IMR-90 (cell line): Measurements from ENCODE around the gene RFPL1. TPM values are rescaled to one million over a fixed set of nuclear protein-coding genes. Genes with fewer than 3 reads are reported as not detected.

Experiments
- ATAC-seq: fragments of 200-7000 bp; cut with Tn5 transposase; 2 replicates; pipeline ENCODE4 v1.9.1; 2020; ENCODE audit warnings: low read depth, mild to moderate bottlenecking, moderate library complexity
- BruUV-seq: library from RNA; stranded (reverse); fragments of 400-500 nt; replicated peaks from 2 replicates; lab custom pipeline; 2021; lab: Mats Ljungman, UMichigan
- CTCF ChIA-PET: fragments of 300-600 bp; formaldehyde crosslinking; extraction: SDS; loops from one replicate; lab custom pipeline; 2021; ENCODE audit warnings: antibody characterized with exemption; lab: Yijun Ruan, JAX
- POLR2A ChIA-PET: fragments of 300-600 bp; sonication (Branson Sonifier 250); formaldehyde crosslinking; loops from one replicate; lab custom pipeline; 2022; ENCODE audit warnings: antibody characterized with exemption; ENCODE audit not compliant: unreplicated experiment; lab: Charles Lee
- DNase-seq: peaks from one replicate; pipeline ENCODE4 v3.0.0; 2013
- H2AFZ ChIP-seq: replicated peaks from 2 replicates; pipeline ENCODE3; 2013; ENCODE audit warnings: low read length, mild to moderate bottlenecking; ENCODE audit not compliant: poor library complexity
- H2AK5ac ChIP-seq: 2 replicates; pipeline ENCODE4 v1.6.1; 2013; ENCODE audit warnings: low read depth, low read length, inconsistent platforms
- H2AK9ac ChIP-seq: replicated peaks from 2 replicates; pipeline ENCODE3; 2013; ENCODE audit warnings: mild to moderate bottlenecking, low read depth, low read length, moderate library complexity; ENCODE audit not compliant: poor library complexity
- H2BK120ac ChIP-seq: 2 replicates; pipeline ENCODE4 v1.6.1; 2013; ENCODE audit warnings: low read depth, low read length, inconsistent platforms
- H2BK15ac ChIP-seq: 3 replicates; pipeline ENCODE4 v1.6.1; 2013; ENCODE audit warnings: low read depth, low read length, inconsistent platforms
- H2BK20ac ChIP-seq: 2 replicates; pipeline ENCODE4 v1.6.1; 2013; ENCODE audit warnings: low read depth, mild to moderate bottlenecking, inconsistent platforms, low read length, moderate library complexity
- H2BK5ac ChIP-seq: 2 replicates; pipeline ENCODE4 v1.6.1; 2013; ENCODE audit warnings: mild to moderate bottlenecking, low read depth, low read length, inconsistent platforms; ENCODE audit not compliant: poor library complexity, severe bottlenecking
- H3K14ac ChIP-seq: replicated peaks from 2 replicates; pipeline ENCODE4 v1.6.1; 2013; ENCODE audit warnings: low read depth, low read length, inconsistent platforms
- H3K18ac ChIP-seq: 2 replicates; pipeline ENCODE4 v1.6.1; 2013; ENCODE audit warnings: low read depth, low read length, control low read depth
- H3K23ac ChIP-seq: 2 replicates; pipeline ENCODE4 v1.6.1; 2013; ENCODE audit warnings: low read depth, low read length, inconsistent platforms
- H3K27ac ChIP-seq: 2 replicates; pipeline ENCODE4 v1.5.1; 2013; ENCODE audit warnings: mild to moderate bottlenecking, control low read depth, low read length; ENCODE audit not compliant: insufficient read depth
- H3K27me3 ChIP-seq: 2 replicates; pipeline ENCODE4 v1.6.1; 2013; ENCODE audit warnings: low read length; ENCODE audit not compliant: control insufficient read depth, insufficient read depth
- H3K36me3 ChIP-seq: 2 replicates; pipeline ENCODE4 v1.6.1; 2013; ENCODE audit warnings: low read length, mixed read lengths; ENCODE audit not compliant: control insufficient read depth, insufficient read depth
- H3K4ac ChIP-seq: 2 replicates; pipeline ENCODE4 v1.6.1; 2013; ENCODE audit warnings: low read depth, low read length, inconsistent platforms
- H3K4me1 ChIP-seq: 2 replicates; pipeline ENCODE4 v1.6.1; 2013; ENCODE audit warnings: low read length, mixed read lengths; ENCODE audit not compliant: control insufficient read depth, insufficient read depth
- H3K4me2 ChIP-seq: 2 replicates; pipeline ENCODE4 v1.6.1; 2013; ENCODE audit warnings: low read depth, mild to moderate bottlenecking, control low read depth, low read length, moderate library complexity
- H3K4me3 ChIP-seq: 2 replicates; pipeline ENCODE4 v1.5.1; 2013; ENCODE audit warnings: low read depth, mild to moderate bottlenecking, control low read depth, low read length, moderate library complexity; ENCODE audit not compliant: insufficient read depth
- H3K56ac ChIP-seq: 2 replicates; pipeline ENCODE4 v1.6.1; 2013; ENCODE audit warnings: low read length, inconsistent platforms; ENCODE audit not compliant: insufficient read depth; ENCODE audit errors: extremely low read depth
- H3K79me1 ChIP-seq, 2 experiments: 2 replicates each; pipeline ENCODE4 v1.6.1; 2013; ENCODE audit warnings: low read length in 2 of 2, inconsistent platforms in 1 of 2, low read depth in 1 of 2
- H3K9ac ChIP-seq: 2 replicates; pipeline ENCODE4 v1.6.1; 2013; ENCODE audit warnings: low read depth, low read length, control low read depth
- H3K9me1 ChIP-seq: 2 replicates; pipeline ENCODE4 v1.6.1; 2013; ENCODE audit warnings: low read length, inconsistent platforms; ENCODE audit not compliant: insufficient read depth
- H3K9me3 ChIP-seq: 2 replicates; pipeline ENCODE4 v1.6.1; 2013; ENCODE audit warnings: low read length; ENCODE audit not compliant: control insufficient read depth, insufficient read depth
- H4K20me1 ChIP-seq: 2 replicates; pipeline ENCODE4 v1.6.1; 2013; ENCODE audit warnings: low read length, inconsistent platforms; ENCODE audit not compliant: insufficient read depth
- H4K5ac ChIP-seq: 2 replicates; pipeline ENCODE4 v1.6.1; 2013; ENCODE audit warnings: mild to moderate bottlenecking, low read depth, low read length, control low read depth
- H4K8ac ChIP-seq, 2 experiments: 2 replicates each; pipeline ENCODE4 v1.6.1; 2013; ENCODE audit warnings: low read depth in 2 of 2, low read length in 2 of 2, control low read depth in 1 of 2, inconsistent platforms in 1 of 2
- H4K91ac ChIP-seq: 2 replicates; pipeline ENCODE4 v1.6.1; 2013; ENCODE audit warnings: low read depth, low read length, inconsistent platforms; ENCODE audit not compliant: insufficient read depth
- BHLHE40 ChIP-seq: fragments of 150-350 bp; IDR thresholded peaks from 2 replicates; pipeline ENCODE4 v1.6.1; 2016; ENCODE audit warnings: mild to moderate bottlenecking, low read depth, low read length
- CEBPB ChIP-seq: IDR thresholded peaks from 2 replicates; pipeline ENCODE4 v1.6.1; 2012; ENCODE audit warnings: low read depth, low read length, improper control_type of control experiment
- CHD1 ChIP-seq: IDR thresholded peaks from 2 replicates; pipeline ENCODE4 v1.6.1; 2012; ENCODE audit warnings: low read depth, low read length, improper control_type of control experiment
- CTCF ChIP-seq: conservative IDR thresholded peaks from 2 replicates; pipeline ENCODE4 v1.5.1; 2012; ENCODE audit warnings: mild to moderate bottlenecking, low read depth, low read length, improper control_type of control experiment
- ELK1 ChIP-seq: fragments of 150-350 bp; IDR thresholded peaks from 2 replicates; pipeline ENCODE4 v1.6.1; 2016; ENCODE audit warnings: low read depth, mild to moderate bottlenecking, low read length, moderate library complexity, borderline replicate concordance
- FOS ChIP-seq: fragments of 150-350 bp; IDR thresholded peaks from 2 replicates; pipeline ENCODE4 v1.6.1; 2016; ENCODE audit warnings: low read depth, low read length
- MAFK ChIP-seq: IDR thresholded peaks from 2 replicates; pipeline ENCODE4 v1.6.1; 2012; ENCODE audit warnings: low read depth, low read length, improper control_type of control experiment
- MAZ ChIP-seq: IDR thresholded peaks from 2 replicates; pipeline ENCODE4 v1.6.1; 2012; ENCODE audit warnings: low read depth, mild to moderate bottlenecking, low read length, improper control_type of control experiment, moderate library complexity, borderline replicate concordance
- MXI1 ChIP-seq: IDR thresholded peaks from 2 replicates; pipeline ENCODE4 v1.6.1; 2012; ENCODE audit warnings: low read depth, mild to moderate bottlenecking, low read length, moderate library complexity, borderline replicate concordance
- NFE2L2 ChIP-seq: fragments of 150-350 bp; IDR thresholded peaks from 2 replicates; pipeline ENCODE4 v1.6.1; 2016; ENCODE audit warnings: low read depth, mild to moderate bottlenecking, low read length
- POLR2A ChIP-seq: IDR thresholded peaks from 2 replicates; pipeline ENCODE4 v1.6.1; 2012; ENCODE audit warnings: mild to moderate bottlenecking, low read depth, low read length
- RAD21 ChIP-seq: IDR thresholded peaks from 2 replicates; pipeline ENCODE4 v1.6.1; 2012; ENCODE audit warnings: low read length, improper control_type of control experiment
- RCOR1 ChIP-seq: IDR thresholded peaks from 2 replicates; pipeline ENCODE4 v1.6.1; 2012; ENCODE audit warnings: mild to moderate bottlenecking, low read length, improper control_type of control experiment; ENCODE audit not compliant: insufficient replicate concordance
- RFX5 ChIP-seq: IDR thresholded peaks from 2 replicates; pipeline ENCODE4 v1.8.0; 2012; ENCODE audit warnings: low read depth, mild to moderate bottlenecking, low read length, moderate library complexity
- SMC3 ChIP-seq: fragments of 150-350 bp; IDR thresholded peaks from 2 replicates; pipeline ENCODE4 v1.6.1; 2016; ENCODE audit warnings: low read depth, mild to moderate bottlenecking, antibody characterized with exemption, low read length, moderate library complexity
- USF2 ChIP-seq: fragments of 150-350 bp; IDR thresholded peaks from 2 replicates; pipeline ENCODE4 v1.6.1; 2017; ENCODE audit warnings: mild to moderate bottlenecking, antibody characterized with exemption, low read length, low read depth
- WGBS, 2 experiments: methylation state at CpG; one replicate each; pipeline versions ENCODE4 v1.1.5 to v1.1.7; 2013; ENCODE audit warnings: missing lambda C conversion rate in 2 of 2; ENCODE audit not compliant: insufficient read length in 1 of 2; ENCODE audit errors: extremely low coverage in 2 of 2; 5-methylcytosine and 5-hydroxymethylcytosine counted together
- dilution Hi-C: fragments of 300-500 bp; cut with HindIII; formaldehyde crosslinking; loops from one replicate; pipeline ENCODE4 v1.14.3; 2018; ENCODE audit warnings: low sequenced_read_pairs; ENCODE audit not compliant: unreplicated experiment
- in situ Hi-C: fragments of 300-500 bp; cut with MboI; formaldehyde crosslinking; loops from 3 replicates; pipeline ENCODE4 v1.14.3; 2019; ENCODE audit warnings: low sequenced_read_pairs, inconsistent platforms, mixed read lengths
- intact Hi-C: fragments of 100-400 bp; cut with micrococcal nuclease; formaldehyde crosslinking; loops from 2 replicates; pipeline ENCODE4 v1.10.0; 2022
- polyA plus RNA-seq, 3 experiments: library from polyadenylated mRNA; depleted of rRNA; stranded (reverse); fragments of >200 nt; gene quantifications; 2 replicates each; pipeline ENCODE4 v1.2.3, GENCODE V29; 2012; ENCODE audit warnings: low replicate concordance in 1 of 3
- total RNA-seq: library from RNA; depleted of rRNA; stranded (reverse); fragments of >200 nt; gene quantifications from 2 replicates; pipeline ENCODE4 v1.2.3, GENCODE V29; 2012

Gene RFPL1
- total and polyA plus RNA-seq, 2 of the 4 experiments (the other 2 are of a cell fraction) = not detected

GRCh38 chr22:29397791-29398190 lies 40.6 kb upstream of the RFPL1 start:
- Histone ChIP-seq H3K56ac (no peak overlapping the region), H3K23ac (no peak overlapping the region), H3K9me1 (no peaks in the 10 kb centered on the region), H4K91ac (no peak overlapping the region), H4K5ac (no peak overlapping the region), H3K36me3 (no peaks in the 10 kb centered on the region), H3K27ac (no peak overlapping the region), H3K9ac (no peak overlapping the region), H4K20me1 (no peaks in the 10 kb centered on the region), H3K4me3 (no peak overlapping the region), H2AFZ (peak overlapping the region; percentile 2), H3K4me2 (no peak overlapping the region), H3K79me1 (no peaks in the 10 kb centered on the region), H2AK5ac (no peak overlapping the region), H4K8ac (no peak overlapping the region), H3K27me3 (peaks cover 18% of the 10 kb centered on the region), H3K9me3 (no peaks in the 10 kb centered on the region), H2BK120ac (no peak overlapping the region), H2BK20ac (no peak overlapping the region), H3K14ac (no peak overlapping the region), H3K4ac (no peak overlapping the region), H3K18ac (no peak overlapping the region), H3K4me1 (no peaks in the 10 kb centered on the region), H2BK5ac (no peak overlapping the region), H2AK9ac (no peak overlapping the region), H2BK15ac (no peak overlapping the region)
- dilution Hi-C loops = no loop called here
- WGBS, 2 experiments = 73% methylated on average over 2 of the region's 6 CpGs; no CpG with 5 or more reads in 1 of the 2 experiments
- ATAC-seq (no peak), DNase-seq (no peak)
- in situ Hi-C loops = loop anchor here (10.0 kb wide), 1 partner anchor 107 kb away; no protein-coding TSS in a partner anchor
- TF ChIP-seq NFE2L2 = no peak
- no peak for TF ChIP-seq BHLHE40
- TF ChIP-seq ELK1 = no peak
- TF ChIP-seq MXI1 = no peak
- TF ChIP-seq MAFK = no peak
- no peak for TF ChIP-seq CTCF
- TF ChIP-seq POLR2A = no peak
- TF ChIP-seq SMC3 = no peak
- no peak for TF ChIP-seq MAZ
- no peak for TF ChIP-seq USF2
- no peak for TF ChIP-seq RAD21
- no peak for TF ChIP-seq CHD1
- no peak for TF ChIP-seq CEBPB
- no peak for TF ChIP-seq RFX5
- TF ChIP-seq RCOR1 = no peak
- TF ChIP-seq FOS = no peak
- ChIA-PET CTCF (no interaction called here), POLR2A (no interaction called here)
- intact Hi-C loops = no loop called here
- BruUV-seq = no TSS peak
